ENCODE results near the gene NELL2.

Gene NELL2

DNA sequence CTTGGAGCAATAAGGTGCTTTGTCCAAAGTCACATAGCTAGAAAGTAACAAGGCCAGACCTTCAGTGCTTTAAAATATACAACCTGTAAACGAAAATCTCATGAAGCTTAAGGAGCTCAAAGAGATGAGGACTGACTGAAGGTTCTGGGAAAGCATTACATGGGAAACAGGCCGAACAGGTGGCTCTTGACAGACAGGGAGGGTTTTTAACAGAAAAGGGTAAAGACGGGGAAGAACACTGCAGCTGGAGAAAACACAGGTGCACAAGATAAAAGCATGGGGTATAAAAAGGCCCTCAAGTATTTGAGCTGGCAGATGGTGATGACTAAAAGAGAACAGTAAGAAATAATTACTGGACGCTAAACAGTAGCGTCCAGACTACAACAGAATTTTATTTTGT, 257.2 kb downstream of the NELL2 start:
- no peak for TF ChIP-seq TAF1 (IDR thresholded peaks at IDR 0.05; ENCODE audit: borderline replicate concordance, insufficient read depth, low read length)

- TF ChIP-seq TAF1 (IDR thresholded peaks at IDR 0.05; ENCODE audit: borderline replicate concordance, insufficient read depth, low read length), result no peak
- no peak for TF ChIP-seq SIN3A (IDR thresholded peaks at IDR 0.05; ENCODE audit: borderline replicate concordance, insufficient read depth, low read length)
- no peak for TF ChIP-seq FOXP2 (optimal IDR thresholded peaks at IDR 0.05; ENCODE audit: borderline replicate concordance, extremely low read depth, extremely low read length, insufficient read depth)
- TF ChIP-seq, protein P1, sequence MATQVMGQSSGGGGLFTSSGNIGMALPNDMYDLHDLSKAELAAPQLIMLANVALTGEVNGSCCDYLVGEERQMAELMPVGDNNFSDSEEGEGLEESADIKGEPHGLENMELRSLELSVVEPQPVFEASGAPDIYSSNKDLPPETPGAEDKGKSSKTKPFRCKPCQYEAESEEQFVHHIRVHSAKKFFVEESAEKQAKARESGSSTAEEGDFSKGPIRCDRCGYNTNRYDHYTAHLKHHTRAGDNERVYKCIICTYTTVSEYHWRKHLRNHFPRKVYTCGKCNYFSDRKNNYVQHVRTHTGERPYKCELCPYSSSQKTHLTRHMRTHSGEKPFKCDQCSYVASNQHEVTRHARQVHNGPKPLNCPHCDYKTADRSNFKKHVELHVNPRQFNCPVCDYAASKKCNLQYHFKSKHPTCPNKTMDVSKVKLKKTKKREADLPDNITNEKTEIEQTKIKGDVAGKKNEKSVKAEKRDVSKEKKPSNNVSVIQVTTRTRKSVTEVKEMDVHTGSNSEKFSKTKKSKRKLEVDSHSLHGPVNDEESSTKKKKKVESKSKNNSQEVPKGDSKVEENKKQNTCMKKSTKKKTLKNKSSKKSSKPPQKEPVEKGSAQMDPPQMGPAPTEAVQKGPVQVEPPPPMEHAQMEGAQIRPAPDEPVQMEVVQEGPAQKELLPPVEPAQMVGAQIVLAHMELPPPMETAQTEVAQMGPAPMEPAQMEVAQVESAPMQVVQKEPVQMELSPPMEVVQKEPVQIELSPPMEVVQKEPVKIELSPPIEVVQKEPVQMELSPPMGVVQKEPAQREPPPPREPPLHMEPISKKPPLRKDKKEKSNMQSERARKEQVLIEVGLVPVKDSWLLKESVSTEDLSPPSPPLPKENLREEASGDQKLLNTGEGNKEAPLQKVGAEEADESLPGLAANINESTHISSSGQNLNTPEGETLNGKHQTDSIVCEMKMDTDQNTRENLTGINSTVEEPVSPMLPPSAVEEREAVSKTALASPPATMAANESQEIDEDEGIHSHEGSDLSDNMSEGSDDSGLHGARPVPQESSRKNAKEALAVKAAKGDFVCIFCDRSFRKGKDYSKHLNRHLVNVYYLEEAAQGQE (IDR thresholded peaks at IDR 0.05; ENCODE audit: insufficient read depth in 1 of 2, low read depth in 2 of 2, low read length in 2 of 2), result no peak
- TF ChIP-seq POLR2AphosphoS5 (IDR thresholded peaks at IDR 0.05; ENCODE audit: low read depth, low read length), result no peak
These were observed 259.7 kb downstream of the NELL2 start for GRCh38 chr12:44616402-44616801.

- TF ChIP-seq, protein P1 (IDR thresholded peaks at IDR 0.05; ENCODE audit: insufficient read depth in 1 of 2, low read depth in 2 of 2, low read length in 2 of 2), result no peak
- TF ChIP-seq FOXP2 (optimal IDR thresholded peaks at IDR 0.05; ENCODE audit: borderline replicate concordance, extremely low read depth, extremely low read length, insufficient read depth) (no peak), TAF1 (IDR thresholded peaks at IDR 0.05; ENCODE audit: borderline replicate concordance, insufficient read depth, low read length) (no peak), POLR2AphosphoS5 (IDR thresholded peaks at IDR 0.05; ENCODE audit: low read depth, low read length) (no peak), SIN3A (IDR thresholded peaks at IDR 0.05; ENCODE audit: borderline replicate concordance, insufficient read depth, low read length) (no peak)
These were observed 264.6 kb downstream of the NELL2 start for GRCh38 chr12:44611538-44611937.

GRCh38 chr12:44603701-44604100, 272.4 kb downstream of the NELL2 start:
- no peak for TF ChIP-seq POLR2AphosphoS5 (IDR thresholded peaks at IDR 0.05; ENCODE audit: low read depth, low read length)

- no peak for TF ChIP-seq TAF1 (IDR thresholded peaks at IDR 0.05; ENCODE audit: borderline replicate concordance, insufficient read depth, low read length)
- TF ChIP-seq POLR2AphosphoS5 (IDR thresholded peaks at IDR 0.05; ENCODE audit: low read depth, low read length), result no peak
- TF ChIP-seq, protein P1 (IDR thresholded peaks at IDR 0.05; ENCODE audit: insufficient read depth in 1 of 2, low read depth in 2 of 2, low read length in 2 of 2), result no peak
- no peak for TF ChIP-seq FOXP2 (optimal IDR thresholded peaks at IDR 0.05; ENCODE audit: borderline replicate concordance, extremely low read depth, extremely low read length, insufficient read depth)
- TF ChIP-seq SIN3A (IDR thresholded peaks at IDR 0.05; ENCODE audit: borderline replicate concordance, insufficient read depth, low read length), result no peak
These were observed 283.5 kb downstream of the NELL2 start for GRCh38 chr12:44592626-44593025.

- no peak for TF ChIP-seq SIN3A (IDR thresholded peaks at IDR 0.05; ENCODE audit: borderline replicate concordance, insufficient read depth, low read length)
- no peak for TF ChIP-seq POLR2AphosphoS5 (IDR thresholded peaks at IDR 0.05; ENCODE audit: low read depth, low read length)
- TF ChIP-seq, protein P1 (IDR thresholded peaks at IDR 0.05; ENCODE audit: insufficient read depth in 1 of 2, low read depth in 2 of 2, low read length in 2 of 2), result no peak
- no peak for TF ChIP-seq FOXP2 (optimal IDR thresholded peaks at IDR 0.05; ENCODE audit: borderline replicate concordance, extremely low read depth, extremely low read length, insufficient read depth)
- TF ChIP-seq TAF1 (IDR thresholded peaks at IDR 0.05; ENCODE audit: borderline replicate concordance, insufficient read depth, low read length), result no peak
These were observed 286.4 kb downstream of the NELL2 start for GRCh38 chr12:44589697-44590096.

All from PFSK-1 (cell line).